Vagina (tissue), 2 donors: ENCODE data around the gene APP. TPM values are rescaled to one million over a fixed set of nuclear protein-coding genes. Genes with fewer than 3 reads are reported as not detected.
"Not testable (repeated sequence)": the region's sequence is repeated elsewhere in the genome, so short reads cannot be mapped to it uniquely, and the experiment has no call there.

Experiments
- DNase-seq, 2 donors: peaks; one replicate each; pipeline ENCODE4 v3.0.0-alpha.2; 2017; ENCODE audit errors: extremely low spot score in 2 of 2
- H3K27ac ChIP-seq: fragments of 200-600 bp; sonication (generic); one replicate; pipeline ENCODE4 v1.5.1; 2019
- H3K27me3 ChIP-seq: fragments of 200-600 bp; sonication (generic); one replicate; pipeline ENCODE4 v1.5.1; 2019
- H3K36me3 ChIP-seq, 2 donors: fragments of 200-600 bp; sonication (generic); one replicate each; pipeline ENCODE4 v1.5.1; 2017 to 2019
- H3K4me1 ChIP-seq: fragments of 200-600 bp; sonication (generic); one replicate; pipeline ENCODE4 v1.5.1; 2019
- H3K4me3 ChIP-seq, 2 donors: fragments of 200-600 bp; sonication (generic); 1 replicate in 1 of 2; 2 replicates in 1 of 2; pipeline ENCODE4 v1.5.1; 2016 to 2019
- H3K9me3 ChIP-seq: fragments of 200-600 bp; sonication (generic); one replicate; pipeline ENCODE4 v1.5.1; 2019
- CTCF ChIP-seq, 3 experiments: fragments of 450-650 bp in 2 of 3; fragments of 200-600 bp in 1 of 3; sonication (generic) in 1 of 3; IDR thresholded peaks; one replicate each; pipeline ENCODE4 v1.5.1; 2017 to 2019; ENCODE audit warnings: antibody characterized with exemption in 3 of 3, mild to moderate bottlenecking in 2 of 3, moderate library complexity in 2 of 3
- POLR2A ChIP-seq, 2 donors: fragments of 450-650 bp; IDR thresholded peaks; one replicate each; pipeline ENCODE4 v1.6.1; 2017; ENCODE audit warnings: antibody characterized with exemption in 2 of 2, mild to moderate bottlenecking in 2 of 2, moderate library complexity in 2 of 2
- POLR2AphosphoS5 ChIP-seq, 2 donors: sonication (generic); formaldehyde crosslinking; IDR thresholded peaks; one replicate each; pipeline ENCODE4 v1.9.0; 2017; ENCODE audit warnings: antibody characterized with exemption in 2 of 2, mild to moderate bottlenecking in 2 of 2, low read depth in 1 of 2; ENCODE audit not compliant: insufficient read depth in 1 of 2
- intact Hi-C: fragments of 100-400 bp; cut with DNase I; formaldehyde crosslinking; loops from one replicate; pipeline ENCODE4 v1.15.1; 2023
- total RNA-seq: library from RNA; depleted of rRNA; stranded (reverse); fragments of >200 nt; gene quantifications from one replicate; pipeline ENCODE4 v1.2.3, GENCODE V29; 2016

The APP gene
- total RNA-seq, 1 donor from 2014 or later: 315 TPM

DNA sequence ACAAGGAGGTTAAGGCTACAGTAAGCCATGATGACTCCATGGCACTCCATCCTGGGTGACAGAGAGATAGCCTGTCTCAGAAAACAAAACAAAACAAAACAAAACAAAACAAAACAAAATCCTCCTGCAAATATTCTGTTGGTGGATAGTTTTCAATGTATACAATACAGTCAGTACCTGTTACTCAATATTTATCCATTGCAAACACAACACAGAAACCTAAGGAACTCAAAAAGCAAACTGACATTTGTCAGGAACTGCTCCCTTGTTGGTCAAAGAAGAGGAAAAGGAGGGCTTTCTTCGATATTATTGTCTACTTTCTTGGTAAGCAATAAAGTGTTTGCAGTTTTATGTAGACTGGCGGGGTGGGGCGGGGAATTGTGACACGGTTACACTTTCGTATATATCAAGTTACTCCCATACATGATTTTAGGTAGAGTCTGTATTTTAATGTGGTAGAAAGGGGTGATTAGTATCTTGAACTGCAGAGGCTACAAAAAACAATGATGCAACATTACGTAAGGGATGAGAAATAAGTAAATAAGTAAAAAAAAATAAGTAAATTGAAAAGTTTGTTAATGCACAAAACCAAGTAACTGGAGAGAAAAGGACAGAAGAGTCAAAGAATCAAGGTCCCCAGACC, 31.8 kb downstream of the APP start:
- DNase-seq: no peak
- intact Hi-C loops: no loop called here
- H3K4me1 ChIP-seq: peaks cover 42% of the 10 kb centered on the region
- H3K36me3 ChIP-seq: no peaks in the 10 kb centered on the region
- H3K9me3 ChIP-seq: no peaks in the 10 kb centered on the region
- H3K4me3 ChIP-seq: no peak overlapping the region
- H3K27me3 ChIP-seq: no peaks in the 10 kb centered on the region
- H3K27ac ChIP-seq: no peak overlapping the region
- TF ChIP-seq POLR2A (IDR thresholded peaks at IDR 0.05) (no peak), POLR2AphosphoS5 (IDR thresholded peaks at IDR 0.05; ENCODE audit: insufficient read depth in 1 of 2, low read depth in 1 of 2) (no peak), CTCF (IDR thresholded peaks at IDR 0.05) (no peak)

- H3K27ac ChIP-seq: no peak overlapping the region
- no peaks in the 10 kb centered on the region for H3K36me3 ChIP-seq
- no peak for TF ChIP-seq POLR2A (IDR thresholded peaks at IDR 0.05)
- no peak for TF ChIP-seq POLR2AphosphoS5 (IDR thresholded peaks at IDR 0.05; ENCODE audit: insufficient read depth in 1 of 2, low read depth in 1 of 2)
- no peak for TF ChIP-seq CTCF (IDR thresholded peaks at IDR 0.05)
- no peaks in the 10 kb centered on the region for H3K27me3 ChIP-seq
- no peak for DNase-seq
- peaks cover 42% of the 10 kb centered on the region for H3K4me1 ChIP-seq
- H3K9me3 ChIP-seq: no peaks in the 10 kb centered on the region
- intact Hi-C loops: no loop called here
- no peak overlapping the region for H3K4me3 ChIP-seq
These were observed 33.0 kb downstream of the APP start for GRCh38 chr21:26137379-26138060.

GRCh38 chr21:26136671-26137070, 33.9 kb downstream of the APP start:
- Histone ChIP-seq H3K36me3 (no peaks in the 10 kb centered on the region), H3K4me3 (no peak overlapping the region), H3K9me3 (no peaks in the 10 kb centered on the region), H3K27ac (no peak overlapping the region), H3K27me3 (no peaks in the 10 kb centered on the region), H3K4me1 (peaks cover 39% of the 10 kb centered on the region)
- TF ChIP-seq POLR2AphosphoS5 (IDR thresholded peaks at IDR 0.05; ENCODE audit: insufficient read depth in 1 of 2, low read depth in 1 of 2) (no peak), POLR2A (IDR thresholded peaks at IDR 0.05) (no peak), CTCF (IDR thresholded peaks at IDR 0.05) (no peak)
- no peak for DNase-seq
- intact Hi-C loops: no loop called here

DNA sequence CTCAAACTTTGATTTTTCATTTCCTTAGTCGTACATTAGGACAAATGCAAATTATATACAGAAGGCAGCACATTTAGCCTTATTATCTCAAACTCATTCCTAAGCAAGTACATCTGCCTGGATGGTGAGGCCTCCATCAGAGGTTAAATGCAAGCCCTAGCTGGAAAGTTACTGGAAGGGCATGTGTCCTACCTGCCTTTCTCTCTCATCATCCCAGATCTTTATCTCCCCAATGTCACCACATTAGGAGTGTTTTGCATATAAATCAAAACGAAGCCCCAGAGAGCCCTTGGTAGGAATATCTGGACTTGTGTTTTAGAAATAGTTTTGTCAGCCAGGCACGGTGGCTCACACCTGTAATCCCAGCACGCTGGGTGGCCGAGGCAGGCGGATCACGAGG, 35.0 kb downstream of the APP start:
- DNase-seq: no peak
- H3K36me3 ChIP-seq: no peaks in the 10 kb centered on the region
- intact Hi-C loops: no loop called here
- no peaks in the 10 kb centered on the region for H3K27me3 ChIP-seq
- no peak overlapping the region for H3K4me3 ChIP-seq
- peaks cover 34% of the 10 kb centered on the region for H3K4me1 ChIP-seq
- TF ChIP-seq POLR2A (IDR thresholded peaks at IDR 0.05): no peak
- no peak for TF ChIP-seq CTCF (IDR thresholded peaks at IDR 0.05)
- no peak for TF ChIP-seq POLR2AphosphoS5 (IDR thresholded peaks at IDR 0.05; ENCODE audit: insufficient read depth in 1 of 2, low read depth in 1 of 2)
- no peak overlapping the region for H3K27ac ChIP-seq
- no peaks in the 10 kb centered on the region for H3K9me3 ChIP-seq

- Histone ChIP-seq H3K27ac (no peak overlapping the region), H3K4me3 (no peak overlapping the region), H3K4me1 (peaks cover 32% of the 10 kb centered on the region), H3K9me3 (no peaks in the 10 kb centered on the region), H3K27me3 (no peaks in the 10 kb centered on the region), H3K36me3 (no peaks in the 10 kb centered on the region)
- TF ChIP-seq POLR2A (IDR thresholded peaks at IDR 0.05) (no peak), CTCF (IDR thresholded peaks at IDR 0.05) (no peak), POLR2AphosphoS5 (IDR thresholded peaks at IDR 0.05; ENCODE audit: insufficient read depth in 1 of 2, low read depth in 1 of 2) (no peak)
- DNase-seq: no peak
- intact Hi-C loops: no loop called here
These were observed 39.0 kb downstream of the APP start for GRCh38 chr21:26131554-26131953.

DNA sequence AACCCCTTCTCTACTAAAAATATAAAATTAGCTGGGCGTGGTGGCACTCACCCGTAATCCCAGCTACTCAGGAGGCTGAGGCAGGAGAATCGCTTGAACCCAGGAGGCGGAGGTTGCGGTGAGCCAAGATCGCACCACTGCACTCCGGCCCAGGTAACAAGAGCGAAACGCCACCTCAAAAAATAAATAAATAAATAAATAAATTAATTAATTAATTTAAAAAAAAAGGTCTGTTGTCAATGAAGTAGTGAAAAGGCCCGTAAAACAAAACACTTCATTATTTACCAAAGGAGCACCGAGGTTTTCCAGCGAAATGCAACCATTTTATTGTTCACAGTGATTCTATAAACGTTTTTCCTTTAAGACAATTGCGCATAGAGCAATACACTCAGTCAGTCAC, 39.5 kb downstream of the APP start:
- H3K27ac ChIP-seq, intact Hi-C loops, H3K36me3 ChIP-seq, H3K4me3 ChIP-seq, DNase-seq, H3K27me3 ChIP-seq, H3K9me3 ChIP-seq: not testable (repeated sequence)
- peaks cover 28% of the 10 kb centered on the region for H3K4me1 ChIP-seq
